HepG2 (cell line): Measurements from ENCODE around the gene LRRC8E. TPM values are rescaled to one million over a fixed set of nuclear protein-coding genes. Genes with fewer than 3 reads are reported as not detected.

Experiments used
- CREB3 ChIP-seq: sonication (generic); formaldehyde crosslinking; IDR thresholded peaks from 2 replicates; pipeline ENCODE4 v1.5.0; 2020; ENCODE audit warnings: missing genetic modification reagents
- CSRNP2 ChIP-seq: sonication (generic); formaldehyde crosslinking; conservative IDR thresholded peaks from 2 replicates; pipeline ENCODE4 v1.8.0; 2022; ENCODE audit warnings: low read depth, missing genetic modification reagents
- FOXO4 ChIP-seq: sonication (generic); formaldehyde crosslinking; conservative IDR thresholded peaks from 2 replicates; pipeline ENCODE4 v1.8.1; 2023; ENCODE audit warnings: missing genetic modification reagents
- HNRNPLL ChIP-seq: fragments of 200-400 bp; formaldehyde crosslinking; IDR thresholded peaks from 2 replicates; pipeline ENCODE4 v1.6.1; 2017; ENCODE audit warnings: mild to moderate bottlenecking, low read depth, low read length; ENCODE audit not compliant: poor library complexity, severe bottlenecking
- NFATC3 ChIP-seq: sonication (generic); formaldehyde crosslinking; IDR thresholded peaks from 2 replicates; pipeline ENCODE4 v1.5.1; 2020; ENCODE audit warnings: mild to moderate bottlenecking, missing genetic modification reagents
- NFKBIZ ChIP-seq: IDR thresholded peaks from 2 replicates; pipeline ENCODE4 v1.6.1; 2018; ENCODE audit warnings: missing genetic modification reagents, missing compliant biosample characterization
- THAP9 ChIP-seq: sonication (generic); formaldehyde crosslinking; IDR thresholded peaks from 2 replicates; pipeline ENCODE4; 2020; ENCODE audit warnings: missing genetic modification reagents, mild to moderate bottlenecking, borderline replicate concordance
- THRA ChIP-seq: sonication (generic); formaldehyde crosslinking; IDR thresholded peaks from 2 replicates; pipeline ENCODE4 v1.4.0; 2020; ENCODE audit warnings: missing genetic modification reagents, borderline replicate concordance
- TRIM24 ChIP-seq: sonication (generic); formaldehyde crosslinking; IDR thresholded peaks from 2 replicates; pipeline ENCODE4 v1.8.0; 2022; ENCODE audit warnings: mild to moderate bottlenecking, missing genetic modification reagents
- ZKSCAN8 ChIP-seq: IDR thresholded peaks from 2 replicates; pipeline ENCODE4 v1.6.1; 2016; ENCODE audit warnings: borderline replicate concordance, missing genetic modification reagents, missing compliant biosample characterization
- ZNF124 ChIP-seq: sonication (generic); formaldehyde crosslinking; IDR thresholded peaks from 2 replicates; pipeline ENCODE4 v1.4.0; 2020; ENCODE audit warnings: missing genetic modification reagents
- ZNF224 ChIP-seq: sonication (generic); formaldehyde crosslinking; IDR thresholded peaks from 2 replicates; pipeline ENCODE4 v1.5.0; 2020; ENCODE audit warnings: mild to moderate bottlenecking, missing genetic modification reagents
- ZNF232 ChIP-seq: sonication (generic); formaldehyde crosslinking; IDR thresholded peaks from 2 replicates; pipeline ENCODE4 v1.4.0; 2020; ENCODE audit warnings: missing genetic modification reagents, borderline replicate concordance
- ZNF644 ChIP-seq: IDR thresholded peaks from 2 replicates; pipeline ENCODE4 v1.6.1; 2016; ENCODE audit warnings: low read depth
- ZNF652 ChIP-seq: IDR thresholded peaks from 2 replicates; pipeline ENCODE4 v1.6.1; 2016; ENCODE audit warnings: low read depth, borderline replicate concordance
- ZNF724P ChIP-seq: sonication (generic); formaldehyde crosslinking; IDR thresholded peaks from 2 replicates; pipeline ENCODE4 v1.8.0; 2022; ENCODE audit warnings: missing genetic modification reagents, borderline replicate concordance
- polyA plus RNA-seq, 8 experiments: library from polyadenylated mRNA; depleted of rRNA in 3 of 8; stranded (reverse) in 7 of 8; unstranded in 1 of 8; fragments of >200 nt; fragmentation: Illumina TruSeq in 4 of 8; extraction: Trizol in 4 of 8; gene quantifications; 2 replicates each; pipeline versions ENCODE4 v1.2.1 to v1.2.3, GENCODE V29; 2011 to 2016; ENCODE audit warnings: low read depth in 4 of 8, missing spikeins in 1 of 8, mixed read lengths in 1 of 8; ENCODE audit not compliant: insufficient read depth in 1 of 8
- total RNA-seq, 5 experiments: library from RNA; depleted of rRNA; stranded (reverse); fragments of >200 nt; fragmentation: Illumina TruSeq; extraction: Trizol; gene quantifications; 2 replicates each; pipeline ENCODE4 v1.2.3, GENCODE V29; 2016; ENCODE audit warnings: low read depth in 1 of 5
- TF ChIP-seq, protein P1 (sequence below): sonication (generic); formaldehyde crosslinking; IDR thresholded peaks from 2 replicates; pipeline ENCODE4 v1.8.0; 2022; ENCODE audit warnings: mild to moderate bottlenecking, missing genetic modification reagents

Gene LRRC8E
- total and polyA plus RNA-seq, 2 of the 13 experiments (the other 11 are each of a cell fraction or from before 2014, with no cell fraction given): 8.0 to 10.3 TPM

DNA sequence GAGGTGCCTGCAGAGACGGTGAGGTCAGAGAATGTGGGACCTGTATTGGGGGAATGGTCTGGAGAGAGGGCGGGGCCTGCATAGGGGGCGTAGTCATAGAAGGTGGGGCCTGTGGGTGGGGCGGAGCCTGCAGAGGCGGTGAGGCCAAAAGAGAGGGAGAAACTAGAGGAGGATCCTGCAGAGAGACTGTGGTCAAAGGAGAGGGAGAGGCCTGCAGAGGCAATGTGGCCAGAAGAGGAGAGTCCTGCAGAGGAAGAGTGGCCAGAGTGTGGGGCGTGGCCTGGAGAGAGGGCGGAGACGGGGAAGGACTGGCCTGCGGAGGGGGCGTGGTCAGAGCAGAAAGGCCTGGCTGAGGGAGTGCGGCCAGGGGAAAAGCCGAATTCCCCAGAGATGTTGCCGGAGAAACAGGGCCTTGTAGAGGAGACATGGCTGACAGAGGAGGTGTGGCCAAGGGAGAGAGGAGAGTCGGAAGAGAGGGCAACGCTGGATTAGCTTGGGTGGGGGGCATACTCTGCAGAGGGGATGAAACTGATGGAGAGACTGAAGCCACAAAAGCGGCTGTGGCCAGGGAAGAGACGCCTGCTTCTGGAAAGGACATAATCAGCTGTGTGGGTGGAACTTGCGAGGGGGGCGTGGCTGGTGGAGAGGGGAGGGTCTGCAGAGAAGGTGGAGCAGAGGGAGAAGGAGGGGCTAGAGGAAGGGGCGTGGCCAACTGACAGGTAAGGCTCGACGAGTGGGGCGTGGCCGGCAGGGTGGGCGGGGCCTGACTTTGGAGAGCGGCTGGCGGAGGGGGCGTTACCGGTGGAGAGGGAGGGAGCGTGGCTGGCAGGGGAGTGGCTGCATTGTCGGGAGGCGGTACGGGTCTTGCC lies 16.6 kb upstream of the LRRC8E start (continued):
- TF ChIP-seq, protein P1, sequence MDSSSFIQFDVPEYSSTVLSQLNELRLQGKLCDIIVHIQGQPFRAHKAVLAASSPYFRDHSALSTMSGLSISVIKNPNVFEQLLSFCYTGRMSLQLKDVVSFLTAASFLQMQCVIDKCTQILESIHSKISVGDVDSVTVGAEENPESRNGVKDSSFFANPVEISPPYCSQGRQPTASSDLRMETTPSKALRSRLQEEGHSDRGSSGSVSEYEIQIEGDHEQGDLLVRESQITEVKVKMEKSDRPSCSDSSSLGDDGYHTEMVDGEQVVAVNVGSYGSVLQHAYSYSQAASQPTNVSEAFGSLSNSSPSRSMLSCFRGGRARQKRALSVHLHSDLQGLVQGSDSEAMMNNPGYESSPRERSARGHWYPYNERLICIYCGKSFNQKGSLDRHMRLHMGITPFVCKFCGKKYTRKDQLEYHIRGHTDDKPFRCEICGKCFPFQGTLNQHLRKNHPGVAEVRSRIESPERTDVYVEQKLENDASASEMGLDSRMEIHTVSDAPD (CRISPR knock-in tag): no peak
- TF ChIP-seq FOXO4 (no peak), ZNF644 (CRISPR knock-in tag) (no peak), ZKSCAN8 (no peak), TRIM24 (CRISPR knock-in tag) (no peak), ZNF232 (CRISPR knock-in tag) (no peak), THAP9 (CRISPR knock-in tag) (no peak; the same call in 1 of the 2 replicates), ZNF724P (CRISPR knock-in tag) (0 out of 2 replicates have a peak, but pooled peaks have one; percentile 35), HNRNPLL (peak; percentile 55), CREB3 (no peak), ZNF224 (no peak), ZNF124 (CRISPR knock-in tag) (no peak), NFATC3 (CRISPR knock-in tag) (no peak), ZNF652 (CRISPR knock-in tag) (no peak), THRA (CRISPR knock-in tag) (no peak), NFKBIZ (no peak), CSRNP2 (CRISPR knock-in tag) (no peak)
